ENCODE results near the gene HYOU1.

- TF ChIP-seq CTCF (IDR thresholded peaks at IDR 0.05; ENCODE audit: poor library complexity), result no peak
- TF ChIP-seq EZH2 (IDR thresholded peaks at IDR 0.05; ENCODE audit: borderline replicate concordance), result no peak
Observed at GRCh38 chr11:118998388-118998717, 58.7 kb downstream of the HYOU1 start.
